ENCODE measurements around the gene ELAVL1. TPM values are rescaled to one million over a fixed set of nuclear protein-coding genes. Genes with fewer than 3 reads are reported as not detected.

ELAVL1 gene
- total and polyA plus RNA-seq, 4 donors = 15.0 to 72.8 (median 47.0) TPM

DNA sequence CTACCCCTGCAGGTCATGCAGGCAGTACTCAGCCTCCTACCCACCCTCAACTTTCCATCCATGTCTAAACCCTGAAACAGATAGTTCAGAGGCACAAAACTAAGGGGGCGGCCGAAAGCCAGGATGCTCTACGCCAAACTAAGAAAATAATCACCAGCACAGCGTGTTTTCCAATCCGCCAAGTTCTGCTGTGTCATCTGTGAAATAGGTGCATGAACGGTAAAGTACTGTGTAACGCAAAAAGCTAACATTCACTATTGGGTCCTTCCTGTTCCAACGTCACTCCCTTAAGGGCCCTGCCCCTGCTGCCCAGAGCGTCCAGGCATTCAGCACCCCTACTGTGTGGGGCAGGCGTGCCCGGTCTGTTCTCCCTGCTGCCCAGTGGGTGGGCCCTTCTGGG is 49.7 kb downstream of the ELAVL1 start:
- no peak for DNase-seq
- no peak overlapping the region for H3K9ac ChIP-seq (ENCODE audit: insufficient read depth in 1 of 2, low read length in 2 of 2)
- H3K36me3 ChIP-seq (ENCODE audit: control insufficient read depth in 4 of 4, insufficient read depth in 4 of 4, low read length in 4 of 4) = peaks cover 0 to 10% (median 5%) of the 10 kb centered on the region in 4 donors
- H3K27me3 ChIP-seq (ENCODE audit: control insufficient read depth in 3 of 3, insufficient read depth in 3 of 3, low read length in 2 of 3) = no peaks in the 10 kb centered on the region
- H3K9me3 ChIP-seq (ENCODE audit: control insufficient read depth in 4 of 4, insufficient read depth in 3 of 4, low read length in 3 of 4) = no peaks in the 10 kb centered on the region
- no peak for TF ChIP-seq CTCF (IDR thresholded peaks at IDR 0.05; ENCODE audit: control extremely low read depth, extremely low read depth)
- no peak for ATAC-seq (ENCODE audit: insufficient read depth, low FRiP score)
- no peak overlapping the region for H3K27ac ChIP-seq (ENCODE audit: low read depth in 1 of 2, low read length in 1 of 2)
- WGBS, 2 donors = 79 to 89% methylated on average over 11 of the region's 11 CpGs
- H3K4me3 ChIP-seq = no peak overlapping the region
- H3K4me1 ChIP-seq (ENCODE audit: control insufficient read depth in 5 of 5, insufficient read depth in 5 of 5, low read length in 5 of 5) = peaks cover 0 to 5% (median 0%) of the 10 kb centered on the region in 5 donors

GRCh38 chr19:7953576-7953975 is 51.9 kb downstream of the ELAVL1 start:
- 59 to 68% methylated on average over 7 of the region's 7 CpGs for WGBS, 2 donors
- Histone ChIP-seq H3K27me3 (ENCODE audit: control insufficient read depth in 3 of 3, insufficient read depth in 3 of 3, low read length in 2 of 3) (no peaks in the 10 kb centered on the region), H3K9ac (ENCODE audit: insufficient read depth in 1 of 2, low read length in 2 of 2) (no peak overlapping the region), H3K4me1 (ENCODE audit: control insufficient read depth in 5 of 5, insufficient read depth in 5 of 5, low read length in 5 of 5) (peaks cover 0 to 5% (median 0%) of the 10 kb centered on the region in 5 donors), H3K4me3 (no peak overlapping the region), H3K36me3 (ENCODE audit: control insufficient read depth in 4 of 4, insufficient read depth in 4 of 4, low read length in 4 of 4) (peaks cover 0 to 10% (median 2%) of the 10 kb centered on the region in 4 donors), H3K9me3 (ENCODE audit: control insufficient read depth in 4 of 4, insufficient read depth in 3 of 4, low read length in 3 of 4) (no peaks in the 10 kb centered on the region), H3K27ac (ENCODE audit: low read depth in 1 of 2, low read length in 1 of 2) (no peak overlapping the region)
- DNase-seq (no peak), ATAC-seq (ENCODE audit: insufficient read depth, low FRiP score) (no peak)
- TF ChIP-seq CTCF (IDR thresholded peaks at IDR 0.05; ENCODE audit: control extremely low read depth, extremely low read depth) = no peak

DNA sequence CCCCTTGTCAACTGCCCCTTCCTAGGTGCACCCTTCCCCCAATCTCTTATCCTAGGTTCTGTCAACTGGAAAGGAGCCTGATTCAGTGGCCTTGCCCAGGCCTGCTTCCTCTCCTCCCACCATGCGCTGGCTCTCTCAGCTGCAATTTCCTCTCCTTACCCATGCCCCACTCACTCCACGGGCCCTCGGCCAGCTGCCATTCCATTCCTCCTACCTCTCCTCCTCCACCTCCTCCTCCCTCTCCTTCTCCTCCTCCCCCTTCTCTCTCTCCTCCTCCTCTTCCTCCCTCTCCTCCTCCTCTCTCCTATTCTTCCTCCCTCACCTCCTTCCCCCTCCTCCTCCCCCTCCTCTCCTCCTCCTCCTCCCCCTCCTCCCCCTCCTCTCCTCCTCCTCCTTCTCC is 52.4 kb downstream of the ELAVL1 start:
- Histone ChIP-seq H3K4me1 (ENCODE audit: control insufficient read depth in 5 of 5, insufficient read depth in 5 of 5, low read length in 5 of 5) (peaks cover 0 to 5% (median 0%) of the 10 kb centered on the region in 5 donors), H3K27ac (ENCODE audit: low read depth in 1 of 2, low read length in 1 of 2) (no peak overlapping the region), H3K27me3 (ENCODE audit: control insufficient read depth in 3 of 3, insufficient read depth in 3 of 3, low read length in 2 of 3) (no peaks in the 10 kb centered on the region), H3K9me3 (ENCODE audit: control insufficient read depth in 4 of 4, insufficient read depth in 3 of 4, low read length in 3 of 4) (no peaks in the 10 kb centered on the region), H3K9ac (ENCODE audit: insufficient read depth in 1 of 2, low read length in 2 of 2) (no peak overlapping the region), H3K36me3 (ENCODE audit: control insufficient read depth in 4 of 4, insufficient read depth in 4 of 4, low read length in 4 of 4) (peaks cover 0 to 5% (median 2%) of the 10 kb centered on the region in 4 donors), H3K4me3 (no peak overlapping the region)
- 4 to 14% methylated on average over 3 of the region's 3 CpGs for WGBS, 2 donors
- TF ChIP-seq CTCF (IDR thresholded peaks at IDR 0.05; ENCODE audit: control extremely low read depth, extremely low read depth) = no peak
- DNase-seq (no peak), ATAC-seq (ENCODE audit: insufficient read depth, low FRiP score) (no peak)

DNA sequence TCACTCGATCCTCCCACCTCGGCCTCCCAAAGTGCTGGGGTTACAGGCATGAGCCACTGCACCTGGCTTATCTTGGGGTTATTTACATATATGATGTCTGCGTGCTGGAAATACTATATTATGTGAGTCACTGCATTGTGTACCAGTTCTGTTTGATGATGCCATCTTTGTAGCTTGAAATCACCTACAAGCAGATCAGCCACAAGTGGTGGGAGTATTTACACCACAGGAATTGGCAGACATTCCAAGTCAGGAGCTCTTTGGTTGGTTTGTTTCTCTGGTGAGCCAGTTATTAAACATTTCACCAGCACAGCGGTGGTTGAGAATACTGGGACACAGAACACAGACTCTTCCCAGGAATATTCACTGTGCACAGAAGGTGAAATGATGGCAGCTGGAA is 57.5 kb downstream of the ELAVL1 start:
- 96 to 98% methylated on average over 4 of the region's 4 CpGs for WGBS, 2 donors
- TF ChIP-seq CTCF (IDR thresholded peaks at IDR 0.05; ENCODE audit: control extremely low read depth, extremely low read depth) = no peak

More for the DNA sequence above, 57.5 kb downstream of the ELAVL1 start:
- no peaks in the 10 kb centered on the region for H3K36me3 ChIP-seq (ENCODE audit: control insufficient read depth in 4 of 4, insufficient read depth in 4 of 4, low read length in 4 of 4)
- no peak overlapping the region for H3K9ac ChIP-seq (ENCODE audit: insufficient read depth in 1 of 2, low read length in 2 of 2)
- H3K27ac ChIP-seq (ENCODE audit: low read depth in 1 of 2, low read length in 1 of 2) = no peak overlapping the region
- DNase-seq = no peak
- H3K27me3 ChIP-seq (ENCODE audit: control insufficient read depth in 3 of 3, insufficient read depth in 3 of 3, low read length in 2 of 3) = no peaks in the 10 kb centered on the region
- no peaks in the 10 kb centered on the region for H3K9me3 ChIP-seq (ENCODE audit: control insufficient read depth in 4 of 4, insufficient read depth in 3 of 4, low read length in 3 of 4)
- H3K4me1 ChIP-seq (ENCODE audit: control insufficient read depth in 5 of 5, insufficient read depth in 5 of 5, low read length in 5 of 5) = peaks cover 0 to 4% (median 0%) of the 10 kb centered on the region in 5 donors
- ATAC-seq (ENCODE audit: insufficient read depth, low FRiP score) = no peak
- H3K4me3 ChIP-seq = no peak overlapping the region

Data from lung (tissue), 12 donors.